NCI-H1436 (cell line): ENCODE data around the gene LFNG.
A peak's percentile ranks its signal among the peaks of the same experiment; 100 is the strongest.

ENCODE experiments used
- DNase-seq: peaks from one replicate; lab custom pipeline; 2025; lab: John Stamatoyannopoulos, UW

LFNG gene, protein sequence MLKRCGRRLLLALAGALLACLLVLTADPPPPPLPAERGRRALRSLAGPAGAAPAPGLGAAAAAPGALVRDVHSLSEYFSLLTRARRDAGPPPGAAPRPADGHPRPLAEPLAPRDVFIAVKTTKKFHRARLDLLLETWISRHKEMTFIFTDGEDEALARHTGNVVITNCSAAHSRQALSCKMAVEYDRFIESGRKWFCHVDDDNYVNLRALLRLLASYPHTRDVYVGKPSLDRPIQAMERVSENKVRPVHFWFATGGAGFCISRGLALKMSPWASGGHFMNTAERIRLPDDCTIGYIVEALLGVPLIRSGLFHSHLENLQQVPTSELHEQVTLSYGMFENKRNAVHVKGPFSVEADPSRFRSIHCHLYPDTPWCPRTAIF

GRCh38 chr7:2519119-2519930, at the start of gene LFNG:
Gene LFNG (plus strand): TSS chr7:2519774. CDS start chr7:2519862, 88 bp downstream.
- DNase-seq, result peak; percentile 84

- no peak for DNase-seq
Observed at GRCh38 chr7:2470204-2471021, 49.2 kb upstream of the LFNG start.

DNA sequence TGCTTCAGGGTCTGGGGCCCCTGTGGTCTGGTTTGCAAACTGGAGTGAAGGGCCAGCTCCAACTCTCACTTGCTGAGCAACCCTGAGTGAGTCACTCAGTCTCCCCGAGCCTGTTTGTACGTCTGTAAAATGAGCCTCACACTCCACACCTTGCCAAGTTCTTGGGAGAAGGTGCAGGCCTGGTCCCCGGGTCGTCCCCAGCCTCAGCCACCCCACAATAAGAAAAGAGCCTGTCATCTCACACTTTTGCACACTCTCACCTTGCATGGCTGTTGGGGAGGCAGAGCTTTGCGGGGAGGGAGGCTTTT, 48.6 kb upstream of the LFNG start:
- DNase-seq, result no peak

GRCh38 chr7:2471396-2471795, 48.2 kb upstream of the LFNG start:
- DNase-seq, result no peak

- DNase-seq, result no peak
Observed at GRCh38 chr7:2472739-2473138, 46.8 kb upstream of the LFNG start.

GRCh38 chr7:2473496-2474180, 45.9 kb upstream of the LFNG start:
- no peak for DNase-seq

DNA sequence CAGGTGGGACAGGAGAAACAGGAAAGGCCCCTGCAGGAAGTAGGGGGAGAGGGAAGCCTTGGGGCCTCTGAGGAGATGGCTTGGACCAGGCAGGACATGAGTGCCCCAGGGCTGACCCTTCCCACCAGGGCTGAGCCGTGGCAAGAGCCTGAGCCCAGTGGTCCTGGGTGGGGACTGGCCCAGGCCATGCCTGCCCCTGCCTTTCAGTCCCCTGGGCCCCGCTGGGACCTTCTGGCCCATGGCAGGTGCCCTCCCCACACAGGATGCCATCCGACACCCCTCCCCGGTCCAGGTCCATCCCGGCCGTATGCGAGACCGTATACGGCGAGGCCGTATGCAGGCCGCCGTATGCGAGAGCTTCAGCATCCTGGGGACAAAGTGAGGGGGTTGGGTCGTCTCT, 45.4 kb upstream of the LFNG start:
- no peak for DNase-seq

GRCh38 chr7:2474813-2475677, 44.5 kb upstream of the LFNG start:
- DNase-seq, result no peak

DNA sequence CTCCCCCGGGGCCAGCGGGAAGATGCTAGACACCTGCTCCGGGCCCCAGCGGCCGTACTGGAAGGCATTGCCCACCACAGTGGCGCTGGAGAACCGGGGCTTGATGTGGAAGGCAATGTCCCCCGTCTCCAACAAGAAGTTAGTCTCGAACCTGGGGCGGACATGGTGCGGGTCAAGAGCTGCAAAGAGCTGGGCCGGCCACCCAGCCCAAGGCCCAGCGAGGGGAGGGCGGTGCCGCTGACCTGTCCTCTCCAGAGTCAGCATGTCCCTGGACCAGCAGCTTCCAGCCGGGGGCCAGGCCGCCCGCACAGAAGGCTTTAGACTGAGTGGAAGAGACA, 43.9 kb upstream of the LFNG start:
- DNase-seq, result no peak

GRCh38 chr7:2476298-2476697, 43.3 kb upstream of the LFNG start, which contains the start of gene GRIFIN:
Gene GRIFIN (minus strand): TSS chr7:2476398. CDS start chr7:2476383, 15 bp downstream.
- DNase-seq, result no peak

DNA sequence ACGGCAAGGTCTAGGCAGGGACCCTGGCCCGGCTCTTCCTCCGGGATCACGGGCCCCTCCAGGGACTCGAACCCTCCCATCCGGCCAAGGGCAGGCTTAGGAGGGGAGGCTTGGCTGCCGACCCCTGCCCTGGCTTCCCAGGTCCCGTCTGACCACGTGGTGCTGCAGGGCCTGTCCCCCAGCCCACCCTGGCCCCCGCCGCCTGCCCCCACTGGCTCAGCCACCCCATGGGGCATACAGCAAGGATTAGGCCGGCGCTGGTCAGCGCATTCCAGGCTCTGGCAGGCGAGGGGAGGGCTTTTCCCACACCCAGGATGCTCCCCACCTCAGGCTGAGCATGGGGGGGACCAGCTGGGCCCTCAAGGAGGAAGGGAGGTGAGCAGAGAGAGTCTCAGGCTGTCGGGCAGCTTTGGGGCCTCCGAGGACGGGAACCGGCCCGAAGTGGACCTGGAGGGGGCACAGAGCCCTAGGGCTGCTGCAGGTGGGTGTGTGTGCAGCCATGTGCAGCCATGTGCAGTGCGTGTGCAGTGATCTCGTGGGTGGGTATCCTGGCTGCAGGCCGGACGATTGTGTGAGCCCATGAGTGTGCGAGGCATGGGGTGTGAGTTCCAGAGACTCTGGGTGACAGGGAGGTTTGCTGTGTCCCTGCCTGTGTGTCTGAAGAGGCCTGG, 42.7 kb upstream of the LFNG start:
- no peak for DNase-seq

- DNase-seq, result peak; percentile 21
Observed at GRCh38 chr7:2477447-2478398, 41.9 kb upstream of the LFNG start.

DNA sequence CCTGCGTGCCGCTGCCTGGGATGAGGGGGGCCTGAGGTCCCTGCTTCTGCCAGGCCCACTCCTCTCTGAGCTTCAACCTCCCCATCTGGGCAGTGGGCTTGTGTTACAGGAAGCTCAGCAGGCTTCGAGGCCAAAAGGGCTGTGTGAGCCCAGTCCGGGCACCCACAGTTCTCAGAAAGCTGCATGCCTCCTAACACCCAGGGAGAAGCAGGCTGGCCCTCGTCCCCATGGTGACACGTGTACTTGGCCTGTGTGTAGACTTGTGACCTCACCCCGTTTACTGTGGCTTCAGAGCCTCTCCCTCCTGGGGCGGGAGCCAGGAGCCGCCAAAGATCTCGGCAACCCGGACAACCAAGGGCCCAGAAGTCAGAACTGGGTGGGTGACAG, 41.2 kb upstream of the LFNG start:
- DNase-seq, result no peak

DNA sequence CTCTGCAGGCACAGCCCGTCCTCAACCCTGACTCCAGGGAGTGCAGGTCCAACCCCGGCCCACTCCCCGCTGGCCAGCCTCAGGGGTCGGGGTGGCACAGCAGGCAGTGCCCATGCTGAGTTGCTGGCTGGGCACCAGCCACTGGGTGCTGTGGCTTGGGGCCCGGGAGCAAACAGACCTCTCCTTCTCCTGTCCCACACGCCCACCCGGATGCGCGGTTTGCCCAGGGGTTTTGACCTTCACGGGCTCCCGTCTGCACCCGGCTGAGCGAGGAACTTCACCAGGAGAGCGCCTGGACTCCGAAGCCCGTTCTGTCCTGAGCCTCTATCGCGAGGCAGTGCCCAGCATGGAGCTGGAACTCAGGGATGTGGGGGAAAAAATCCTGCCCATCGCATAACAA, 40.8 kb upstream of the LFNG start:
- DNase-seq, result no peak

DNA sequence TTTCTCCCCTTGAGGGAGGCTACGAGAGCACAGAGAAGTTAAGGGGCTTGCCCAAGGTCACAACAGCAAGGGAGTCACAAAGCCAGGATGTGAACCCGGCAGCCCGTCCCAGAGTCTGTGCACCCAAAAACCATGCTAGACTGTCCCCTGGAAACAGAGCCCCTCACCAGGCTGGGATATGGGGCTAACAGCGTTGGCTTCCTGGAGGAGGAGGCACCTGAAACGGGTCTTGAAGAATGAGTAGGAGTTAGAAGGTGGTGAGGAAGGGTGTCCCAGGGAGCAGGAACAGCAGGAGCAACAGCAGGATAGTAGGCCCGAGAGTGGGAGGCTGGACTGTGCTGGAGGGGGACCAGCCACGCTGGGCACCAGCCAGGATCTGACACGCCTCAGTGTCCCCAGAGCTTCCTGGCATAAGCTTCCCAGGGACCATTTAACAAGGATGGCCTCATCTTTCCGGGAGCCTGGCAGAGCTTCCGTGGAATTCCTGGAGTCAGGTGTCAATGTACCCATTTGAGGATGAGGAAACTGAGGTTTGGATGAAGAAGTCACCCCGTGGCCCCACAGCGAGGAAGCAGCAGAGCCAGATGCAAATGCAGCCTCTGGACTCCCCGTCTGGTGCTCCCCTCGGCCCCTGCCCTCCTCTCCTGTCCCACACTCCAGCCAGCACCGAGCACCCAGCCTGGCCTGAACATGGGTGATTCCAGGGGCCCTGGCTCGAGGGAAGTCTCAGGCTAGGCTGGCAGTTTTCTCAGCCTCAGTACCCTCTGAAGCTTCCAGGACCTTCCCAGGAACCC, 40.1 kb upstream of the LFNG start:
- no peak for DNase-seq

DNA sequence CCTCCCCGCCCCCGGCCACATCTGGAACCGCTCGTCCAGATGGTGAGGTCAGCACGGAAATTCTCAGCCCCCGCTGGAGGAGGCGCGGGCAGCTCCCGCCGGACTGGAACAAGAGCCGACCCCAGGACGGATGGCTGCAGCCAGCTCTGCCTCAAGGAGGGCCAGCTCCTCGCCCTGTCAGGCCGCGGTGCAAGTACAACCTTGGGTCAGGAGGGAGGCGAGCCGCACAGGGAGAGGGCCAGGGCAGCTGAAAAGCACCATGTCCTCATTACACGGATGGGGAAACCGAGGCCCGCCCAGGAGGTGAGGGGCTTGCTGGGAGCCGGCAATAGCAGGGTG, 39.5 kb upstream of the LFNG start:
- DNase-seq, result no peak

- DNase-seq, result no peak
Observed at GRCh38 chr7:2481195-2481594, 38.4 kb upstream of the LFNG start.

DNA sequence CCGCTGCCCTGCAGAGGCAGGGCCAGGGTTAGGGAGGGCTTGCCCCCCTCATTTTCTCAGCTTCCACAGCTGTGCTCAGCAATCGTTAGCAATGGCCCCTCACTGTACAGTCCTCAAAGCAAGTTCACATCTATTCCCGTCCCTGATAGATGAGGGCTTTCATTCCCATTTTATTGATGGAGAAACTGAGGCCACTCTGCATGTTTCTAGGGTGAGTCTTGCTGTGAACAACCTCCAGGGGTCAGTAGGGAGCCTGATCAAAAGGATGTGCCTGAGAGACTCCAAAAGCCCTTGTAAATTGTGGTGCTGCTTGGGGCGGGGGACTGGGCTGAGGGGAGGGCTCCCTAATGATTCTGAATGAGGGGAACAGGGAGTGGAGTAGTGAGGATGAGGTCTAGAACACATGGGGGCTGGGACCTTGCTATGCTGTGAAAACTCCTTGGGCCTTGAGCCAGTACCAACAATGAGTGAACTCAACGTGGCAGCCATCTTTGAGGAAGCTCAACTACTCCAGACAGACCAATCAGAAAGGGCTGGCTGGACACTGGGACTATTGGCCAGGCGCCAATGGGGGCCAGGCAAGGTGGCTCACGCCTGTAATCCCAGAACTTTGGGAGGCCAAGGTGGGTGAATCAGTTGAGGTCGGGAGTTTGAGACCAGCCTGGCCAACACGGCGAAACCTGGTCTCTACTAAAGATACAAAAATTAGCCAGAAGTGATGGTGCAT, 36.7 kb upstream of the LFNG start:
- no peak for DNase-seq
